Progenitor cell of endocrine pancreas (in vitro differentiated cells): ENCODE data around the gene HSPA8. TPM values are rescaled to one million over a fixed set of nuclear protein-coding genes. Genes with fewer than 3 reads are reported as not detected.

Experiments
- DNase-seq: peaks from one replicate; pipeline ENCODE4 v3.0.0; 2021; ENCODE audit warnings: low spot score; ENCODE audit not compliant: unreplicated experiment
- H3K27ac Mint-ChIP-seq: 2 replicates; pipeline ENCODE4 v1.8.0; 2021; ENCODE audit warnings: mild to moderate bottlenecking, moderate library complexity, mixed read lengths
- H3K27me3 Mint-ChIP-seq: 2 replicates; pipeline ENCODE4 v1.8.0; 2021; ENCODE audit warnings: mixed read lengths
- H3K36me3 Mint-ChIP-seq: 2 replicates; pipeline ENCODE4 v1.8.0; 2022; ENCODE audit warnings: mixed read lengths; ENCODE audit not compliant: insufficient read depth
- H3K4me1 Mint-ChIP-seq: 2 replicates; pipeline ENCODE4 v1.8.0; 2021; ENCODE audit warnings: low read depth, mixed read lengths
- H3K4me3 Mint-ChIP-seq: 2 replicates; pipeline ENCODE4 v1.8.0; 2021; ENCODE audit warnings: low read depth, mild to moderate bottlenecking, moderate library complexity, mixed read lengths
- H3K9me3 Mint-ChIP-seq: 2 replicates; pipeline ENCODE4 v1.8.0; 2021; ENCODE audit warnings: low read depth, mixed read lengths
- CTCF ChIP-seq: fragments of 200-600 bp; sonication (generic); IDR thresholded peaks from one replicate; pipeline ENCODE4 v1.5.0; 2021; ENCODE audit warnings: antibody characterized with exemption, mild to moderate bottlenecking; ENCODE audit not compliant: unreplicated experiment
- total RNA-seq: library from RNA; stranded (reverse); gene quantifications from 2 replicates; pipeline ENCODE4 v1.2.1, GENCODE V29; 2021

The HSPA8 gene
- total RNA-seq, 1 donor from 2014 or later: 1,140 TPM

DNA sequence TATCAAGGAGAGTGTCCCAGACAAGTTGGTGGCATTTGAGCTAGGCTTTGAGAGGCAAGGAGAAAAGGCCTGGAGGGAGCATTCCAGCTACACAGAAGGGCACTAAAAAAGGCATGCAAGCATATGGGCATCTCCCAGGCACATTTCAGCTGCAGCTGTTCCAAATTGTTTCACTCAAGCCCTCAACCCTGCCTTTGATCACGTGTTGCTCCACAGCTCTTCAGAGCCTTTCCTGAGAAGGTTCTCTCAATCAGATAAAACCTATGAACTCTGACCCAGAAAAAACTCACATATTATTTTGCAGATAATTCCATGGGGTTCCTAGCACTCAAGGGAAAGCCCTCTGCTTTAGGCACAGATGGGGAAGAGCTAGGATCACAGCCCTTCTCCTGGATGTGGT is 24.4 kb upstream of the HSPA8 start:
- H3K36me3 Mint-ChIP-seq: no peaks in the 10 kb centered on the region
- no peaks in the 10 kb centered on the region for H3K27me3 Mint-ChIP-seq
- no peak overlapping the region for H3K27ac Mint-ChIP-seq
- no peak overlapping the region for H3K4me3 Mint-ChIP-seq
- DNase-seq: no peak
- no peaks in the 10 kb centered on the region for H3K9me3 Mint-ChIP-seq
- TF ChIP-seq CTCF: no peak
- peaks cover 4% of the 10 kb centered on the region for H3K4me1 Mint-ChIP-seq

GRCh38 chr11:123085497-123085896 is 23.6 kb upstream of the HSPA8 start:
- Mint-ChIP-seq H3K27me3 (no peaks in the 10 kb centered on the region), H3K4me3 (no peak overlapping the region), H3K27ac (no peak overlapping the region), H3K9me3 (no peaks in the 10 kb centered on the region), H3K4me1 (no peaks in the 10 kb centered on the region), H3K36me3 (no peaks in the 10 kb centered on the region)
- no peak for TF ChIP-seq CTCF
- DNase-seq: no peak

DNA sequence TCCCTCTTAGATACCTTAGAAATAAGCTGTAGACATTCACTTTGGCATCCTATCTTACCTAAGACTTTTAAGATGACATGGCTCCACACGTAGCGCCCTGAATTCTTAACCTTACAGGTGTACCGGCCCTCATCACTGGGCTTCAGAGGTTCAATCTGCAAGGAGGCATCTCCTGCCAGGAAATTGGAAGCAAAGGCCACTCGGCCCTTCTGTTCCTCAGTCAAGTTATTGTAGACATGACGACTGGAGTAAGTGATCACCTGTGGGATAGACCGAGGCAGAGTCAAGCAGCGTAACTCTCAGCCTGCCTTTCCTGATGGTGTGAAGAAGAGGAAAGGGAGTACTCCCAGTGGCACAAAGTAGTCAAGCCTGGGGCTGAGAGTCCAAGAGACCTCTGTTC is 22.5 kb upstream of the HSPA8 start:
- no peak overlapping the region for H3K4me3 Mint-ChIP-seq
- no peak for TF ChIP-seq CTCF
- no peak for DNase-seq
- no peaks in the 10 kb centered on the region for H3K4me1 Mint-ChIP-seq
- H3K9me3 Mint-ChIP-seq: no peaks in the 10 kb centered on the region
- H3K36me3 Mint-ChIP-seq: no peaks in the 10 kb centered on the region
- no peaks in the 10 kb centered on the region for H3K27me3 Mint-ChIP-seq
- H3K27ac Mint-ChIP-seq: no peak overlapping the region

- TF ChIP-seq CTCF: no peak
- Mint-ChIP-seq H3K9me3 (no peaks in the 10 kb centered on the region), H3K4me3 (no peak overlapping the region), H3K27me3 (no peaks in the 10 kb centered on the region), H3K4me1 (no peaks in the 10 kb centered on the region), H3K27ac (no peak overlapping the region), H3K36me3 (no peaks in the 10 kb centered on the region)
- DNase-seq: no peak
Measured at GRCh38 chr11:123083623-123084029, 21.7 kb upstream of the HSPA8 start.

GRCh38 chr11:123082977-123083376 is 21.0 kb upstream of the HSPA8 start:
- TF ChIP-seq CTCF: no peak
- no peaks in the 10 kb centered on the region for H3K27me3 Mint-ChIP-seq
- H3K36me3 Mint-ChIP-seq: no peaks in the 10 kb centered on the region
- no peak overlapping the region for H3K4me3 Mint-ChIP-seq
- no peaks in the 10 kb centered on the region for H3K4me1 Mint-ChIP-seq
- H3K27ac Mint-ChIP-seq: no peak overlapping the region
- DNase-seq: no peak
- H3K9me3 Mint-ChIP-seq: no peaks in the 10 kb centered on the region
